Right lobe of liver (tissue), 6 donors: ENCODE results near the gene MUCL3. TPM values are rescaled to one million over a fixed set of nuclear protein-coding genes. Genes with fewer than 3 reads are reported as not detected.
A peak's percentile ranks its signal among the peaks of the same experiment; 100 is the strongest.
"Not testable (repeated sequence)": the region's sequence is repeated elsewhere in the genome, so short reads cannot be mapped to it uniquely, and the experiment has no call there.

ENCODE experiments used
- ATAC-seq, 4 donors: fragments of 200-7000 bp; cut with Tn5 transposase; one replicate each; pipeline ENCODE4 v1.9.1; 2020; ENCODE audit warnings: mild to moderate bottlenecking in 4 of 4, moderate library complexity in 4 of 4
- DNase-seq, 3 donors: peaks; one replicate each; pipeline ENCODE4 v3.0.0-alpha.2; 2020
- H3K27ac ChIP-seq, 3 donors: fragments of 200-600 bp; one replicate each; pipeline ENCODE4 v1.8.0; 2022
- H3K27me3 ChIP-seq, 2 donors: fragments of 200-600 bp; one replicate each; pipeline ENCODE4 v1.8.0; 2022
- H3K36me3 ChIP-seq, 4 donors: fragments of 200-600 bp; sonication (generic) in 1 of 4; one replicate each; pipeline versions ENCODE4 v1.5.1 to v1.8.0; 2017 to 2022; ENCODE audit warnings: control low read depth in 1 of 4
- H3K4me1 ChIP-seq, 4 donors: fragments of 200-600 bp; sonication (generic) in 1 of 4; one replicate each; pipeline versions ENCODE4 v1.5.1 to v1.8.0; 2017 to 2022; ENCODE audit warnings: control low read depth in 1 of 4
- H3K4me3 ChIP-seq, 3 donors: fragments of 200-600 bp; one replicate each; pipeline ENCODE4 v1.8.0; 2022
- H3K9me3 ChIP-seq, 4 donors: fragments of 200-600 bp; sonication (generic) in 1 of 4; one replicate each; pipeline versions ENCODE4 v1.5.1 to v1.8.0; 2017 to 2022; ENCODE audit warnings: control low read depth in 1 of 4
- POLR2A ChIP-seq: fragments of 450-650 bp; IDR thresholded peaks from one replicate; pipeline ENCODE4 v1.6.1; 2017; ENCODE audit warnings: antibody characterized with exemption, mild to moderate bottlenecking
- WGBS: methylation state at CpG from one replicate; pipeline ENCODE4 v1.1.6; 2018; ENCODE audit warnings: low coverage, low lambda C conversion rate; ENCODE audit not compliant: insufficient coverage; ENCODE audit errors: missing lambda C conversion rate; 5-methylcytosine and 5-hydroxymethylcytosine counted together
- intact Hi-C, 2 donors: fragments of 100-400 bp; cut with DNase I; formaldehyde crosslinking; loops; one replicate each; pipeline versions ENCODE4 v1.11.2 to v1.14.1; 2022
- total RNA-seq, 6 experiments: library from RNA; depleted of rRNA in 2 of 6; stranded (reverse); fragments of >200 nt in 2 of 6; fragmentation: NEBNext Ultra II Directional in 3 of 6; extraction: Animal tissue kit (Norgen Biotek cat#: 25700) in 3 of 6; gene quantifications; one replicate each; pipeline versions ENCODE4 v1.1.0 to v1.2.4, GENCODE V29; 2016 to 2023
- TF ChIP-seq, protein P1 (sequence below), 4 donors: fragments of 200-600 bp in 3 of 4; fragments of 450-650 bp in 1 of 4; IDR thresholded peaks; one replicate each; pipeline versions ENCODE4 v1.5.1 to v1.8.0; 2016 to 2022; ENCODE audit warnings: antibody characterized with exemption in 4 of 4, mild to moderate bottlenecking in 2 of 4
- donor health status: DM: no; HTN: yes; CAD: no.
- donor health status: DM: no; HTN: no; CAD: no.
- donor health status: DM: no; HTN: no; CAD: no.
- donor health status: DM: no; HTN: yes; CAD: no.
- donor health status: DM: no; HTN: yes; CAD: no.

The MUCL3 gene
- total RNA-seq, 6 experiments from 2014 or later = not detected

DNA sequence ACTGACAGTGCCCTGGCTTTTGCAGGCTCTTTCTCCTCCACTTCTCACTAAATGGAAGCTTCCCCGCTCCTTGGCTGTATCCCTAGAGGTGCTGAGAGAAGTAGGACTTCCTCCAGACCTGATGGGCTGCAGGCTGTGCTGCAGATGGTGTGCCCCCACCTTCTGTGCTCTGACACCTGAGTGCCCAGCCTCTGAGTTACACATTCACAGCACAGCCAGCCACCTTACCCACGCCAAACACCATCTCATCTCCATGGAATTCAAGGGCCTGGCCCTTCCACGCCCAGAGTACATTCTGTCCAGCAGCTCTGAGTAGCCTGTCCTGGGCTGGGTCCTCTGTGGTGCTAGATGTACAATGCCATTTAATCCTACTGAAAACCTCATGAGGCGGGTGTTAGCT lies 14.1 kb upstream of the MUCL3 start:
- intact Hi-C loops = loop anchor here in 1 of 2 donors (10.0 kb wide), 1 partner anchor 128 kb away; no protein-coding TSS in a partner anchor
- H3K27me3 ChIP-seq = no peaks in the 10 kb centered on the region
- H3K4me3 ChIP-seq = no peak overlapping the region
- no peaks in the 10 kb centered on the region for H3K9me3 ChIP-seq
- DNase-seq (no peak), ATAC-seq (peak in 3 of 4 donors; percentile 31 to 34 (median 32))
- H3K4me1 ChIP-seq = no peaks in the 10 kb centered on the region
- TF ChIP-seq POLR2A = no peak
- TF ChIP-seq, protein P1, sequence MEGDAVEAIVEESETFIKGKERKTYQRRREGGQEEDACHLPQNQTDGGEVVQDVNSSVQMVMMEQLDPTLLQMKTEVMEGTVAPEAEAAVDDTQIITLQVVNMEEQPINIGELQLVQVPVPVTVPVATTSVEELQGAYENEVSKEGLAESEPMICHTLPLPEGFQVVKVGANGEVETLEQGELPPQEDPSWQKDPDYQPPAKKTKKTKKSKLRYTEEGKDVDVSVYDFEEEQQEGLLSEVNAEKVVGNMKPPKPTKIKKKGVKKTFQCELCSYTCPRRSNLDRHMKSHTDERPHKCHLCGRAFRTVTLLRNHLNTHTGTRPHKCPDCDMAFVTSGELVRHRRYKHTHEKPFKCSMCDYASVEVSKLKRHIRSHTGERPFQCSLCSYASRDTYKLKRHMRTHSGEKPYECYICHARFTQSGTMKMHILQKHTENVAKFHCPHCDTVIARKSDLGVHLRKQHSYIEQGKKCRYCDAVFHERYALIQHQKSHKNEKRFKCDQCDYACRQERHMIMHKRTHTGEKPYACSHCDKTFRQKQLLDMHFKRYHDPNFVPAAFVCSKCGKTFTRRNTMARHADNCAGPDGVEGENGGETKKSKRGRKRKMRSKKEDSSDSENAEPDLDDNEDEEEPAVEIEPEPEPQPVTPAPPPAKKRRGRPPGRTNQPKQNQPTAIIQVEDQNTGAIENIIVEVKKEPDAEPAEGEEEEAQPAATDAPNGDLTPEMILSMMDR (IDR thresholded peaks at IDR 0.05) = no peak
- no peak overlapping the region for H3K27ac ChIP-seq
- WGBS = 100% methylated on average over 2 of the region's 4 CpGs
- H3K36me3 ChIP-seq = peaks cover 0 to 42% (median 10%) of the 10 kb centered on the region in 4 donors

DNA sequence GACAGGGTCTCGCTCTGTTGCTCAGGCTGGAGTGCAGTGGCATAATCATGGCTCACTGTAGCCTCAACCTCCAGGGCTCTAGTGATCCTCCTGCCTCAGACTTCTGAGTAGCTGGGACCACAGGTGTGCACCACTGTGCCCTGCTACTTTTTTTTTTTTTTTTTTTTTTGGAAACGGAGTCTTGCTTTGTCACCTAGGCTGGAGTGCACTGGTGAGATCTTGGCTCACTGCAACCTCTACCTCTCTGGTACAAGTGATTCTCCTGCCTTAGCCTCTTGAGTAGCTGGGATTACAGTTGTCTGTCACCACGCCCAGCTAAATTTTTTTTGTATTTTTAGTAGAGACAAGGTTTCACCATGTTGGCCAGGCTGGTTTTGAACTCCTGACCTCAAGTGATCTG lies 13.7 kb upstream of the MUCL3 start:
- not testable (repeated sequence) for H3K9me3 ChIP-seq, ATAC-seq, H3K4me3 ChIP-seq, H3K4me1 ChIP-seq, DNase-seq, H3K27ac ChIP-seq, H3K27me3 ChIP-seq
- intact Hi-C loops = loop anchor here in 1 of 2 donors (10.0 kb wide), 1 partner anchor 128 kb away; no protein-coding TSS in a partner anchor
- H3K36me3 ChIP-seq = peaks cover 0 to 38% (median 10%) of the 10 kb centered on the region in 4 donors
- 90% methylated on average over 3 of the region's 3 CpGs for WGBS

DNA sequence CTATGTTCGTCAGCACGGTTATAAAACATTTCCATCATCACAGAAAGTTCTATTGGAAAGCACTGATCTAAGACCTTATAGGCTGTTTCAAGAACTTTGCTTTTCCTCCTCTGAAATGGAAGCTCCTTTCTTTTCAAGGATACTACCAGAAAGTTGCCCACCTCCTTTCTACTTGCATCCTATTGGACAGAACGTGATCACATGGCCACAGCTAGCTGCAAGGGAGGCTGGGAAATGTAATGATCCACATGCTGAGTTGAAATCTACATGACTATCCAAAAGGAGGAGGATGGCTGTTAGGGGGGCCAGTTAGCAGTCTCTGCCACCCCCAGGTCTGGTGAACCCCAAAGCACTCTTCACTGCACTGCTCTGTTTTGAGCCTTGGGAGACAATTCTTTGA lies 12.1 kb upstream of the MUCL3 start:
- Histone ChIP-seq H3K9me3 (no peaks in the 10 kb centered on the region), H3K4me3 (no peak overlapping the region), H3K27me3 (no peaks in the 10 kb centered on the region), H3K27ac (no peak overlapping the region), H3K4me1 (no peaks in the 10 kb centered on the region), H3K36me3 (peaks cover 0 to 22% (median 4%) of the 10 kb centered on the region in 4 donors)
- no peak for ATAC-seq
- no peak for DNase-seq
- intact Hi-C loops = loop anchor here in 1 of 2 donors (10.0 kb wide), 1 partner anchor 126 kb away; no protein-coding TSS in a partner anchor
- no peak for TF ChIP-seq POLR2A
- TF ChIP-seq, protein P1 (IDR thresholded peaks at IDR 0.05) = no peak
- WGBS = 90% methylated on average over 3 of the region's 3 CpGs

DNA sequence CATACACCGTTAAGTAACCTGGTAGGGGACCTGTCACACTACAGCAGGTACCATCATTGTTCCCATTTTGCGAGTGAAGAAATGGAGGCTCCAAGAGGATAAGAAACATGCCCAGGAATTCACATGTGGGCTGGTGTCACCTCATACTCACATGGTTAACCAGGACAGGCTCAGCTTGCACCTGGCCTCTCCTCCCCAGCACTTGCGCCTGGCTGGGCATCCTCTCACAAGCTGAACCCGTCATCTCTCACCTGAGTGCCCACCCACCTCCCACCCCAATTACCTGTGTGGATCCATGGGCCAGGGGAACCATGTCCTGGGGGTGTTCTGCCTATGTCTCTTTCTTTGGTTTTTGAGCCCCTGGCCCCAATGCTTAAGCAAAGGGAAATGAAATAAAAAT lies 10.3 kb upstream of the MUCL3 start:
- intact Hi-C loops = loop anchor here in 1 of 2 donors (10.0 kb wide), 1 partner anchor 114 kb away; no protein-coding TSS in a partner anchor
- TF ChIP-seq, protein P1 (IDR thresholded peaks at IDR 0.05) = no peak
- TF ChIP-seq POLR2A = no peak
- Histone ChIP-seq H3K9me3 (no peaks in the 10 kb centered on the region), H3K27ac (no peak overlapping the region), H3K27me3 (no peaks in the 10 kb centered on the region), H3K4me3 (no peak overlapping the region), H3K4me1 (no peaks in the 10 kb centered on the region), H3K36me3 (peaks cover 0 to 16% (median 2%) of the 10 kb centered on the region in 4 donors)
- DNase-seq (no peak), ATAC-seq (no peak)
- WGBS = 83% methylated on average over 2 of the region's 4 CpGs

DNA sequence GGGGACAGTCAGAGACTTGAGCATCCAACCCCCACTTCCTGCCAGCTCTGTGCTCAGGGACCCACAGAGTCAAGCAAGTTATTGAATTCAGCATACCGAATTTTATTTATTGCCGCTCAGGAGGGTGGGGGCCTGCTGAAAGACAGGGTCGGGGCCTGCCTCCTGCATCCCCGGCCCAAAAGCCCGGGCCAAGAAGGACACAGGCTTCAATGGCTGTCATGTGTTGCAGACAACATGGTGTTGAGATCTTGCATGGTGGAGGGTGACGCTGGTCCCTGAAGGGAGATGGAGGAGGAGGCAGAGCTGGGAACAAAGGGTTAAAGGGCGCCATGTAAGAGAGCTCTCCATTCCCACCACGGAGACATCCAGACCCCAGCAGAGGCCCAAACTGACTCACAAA lies 9.5 kb upstream of the MUCL3 start:
- no peak for TF ChIP-seq POLR2A
- TF ChIP-seq, protein P1 (IDR thresholded peaks at IDR 0.05) = no peak
- H3K4me3 ChIP-seq = no peak overlapping the region
- H3K9me3 ChIP-seq = no peaks in the 10 kb centered on the region
- H3K27ac ChIP-seq = no peak overlapping the region
- DNase-seq = no peak
- WGBS = 58% methylated on average over 7 of the region's 8 CpGs
- no peak for ATAC-seq
- intact Hi-C loops = loop anchor here in 1 of 2 donors (10.0 kb wide), 1 partner anchor 114 kb away; no protein-coding TSS in a partner anchor
- peaks cover 0 to 8% (median under 1%) of the 10 kb centered on the region in 4 donors for H3K36me3 ChIP-seq
- H3K4me1 ChIP-seq = no peaks in the 10 kb centered on the region
- no peaks in the 10 kb centered on the region for H3K27me3 ChIP-seq
